GM18498 (cell line): ENCODE results near the gene ZFTA.
"Not testable (repeated sequence)": the region's sequence is repeated elsewhere in the genome, so short reads cannot be mapped to it uniquely, and the experiment has no call there.

Experiments
- ATAC-seq: cut with Tn5 transposase; IDR thresholded peaks from one replicate; pipeline ENCODE4 v1.9.1; 2021; ENCODE audit warnings: mild to moderate bottlenecking, moderate library complexity; ENCODE audit not compliant: unreplicated experiment

Gene ZFTA

GRCh38 chr11:63768237-63769041, at the start of gene ZFTA:
Gene ZFTA (minus strand): TSS chr11:63768775. CDS start chr11:63768622, 153 bp downstream.
- ATAC-seq, result peak; percentile 62

- ATAC-seq, result no peak
These were observed 49.4 kb upstream of the ZFTA start for GRCh38 chr11:63817758-63818498.

- ATAC-seq, result no peak
These were observed 48.2 kb upstream of the ZFTA start for GRCh38 chr11:63816732-63817131.

- ATAC-seq, result no peak
These were observed 47.6 kb upstream of the ZFTA start for GRCh38 chr11:63816166-63816565.

GRCh38 chr11:63814383-63814736, 45.8 kb upstream of the ZFTA start:
- no peak for ATAC-seq

GRCh38 chr11:63813563-63814382, 45.2 kb upstream of the ZFTA start:
- ATAC-seq, result peak; percentile 44

- peak; percentile 88 for ATAC-seq
These were observed 44.5 kb upstream of the ZFTA start, which contains the start of gene SPINDOC for GRCh38 chr11:63813035-63813562. Gene SPINDOC (plus strand): TSS chr11:63813456. CDS start chr11:63813687, 231 bp downstream.

- no peak for ATAC-seq
These were observed 42.9 kb upstream of the ZFTA start for GRCh38 chr11:63811522-63811921.

- not testable (repeated sequence) for ATAC-seq
These were observed 41.8 kb upstream of the ZFTA start for GRCh38 chr11:63810383-63810782.

- ATAC-seq, result no peak
These were observed 37.4 kb upstream of the ZFTA start for GRCh38 chr11:63805844-63806415.

- no peak for ATAC-seq
These were observed 35.7 kb upstream of the ZFTA start for GRCh38 chr11:63804259-63804658.

GRCh38 chr11:63802637-63803414, 34.3 kb upstream of the ZFTA start:
- no peak for ATAC-seq

- no peak for ATAC-seq
These were observed 32.3 kb upstream of the ZFTA start for GRCh38 chr11:63800921-63801320.

- ATAC-seq, result no peak
These were observed 26.5 kb upstream of the ZFTA start for GRCh38 chr11:63795066-63795465.

GRCh38 chr11:63793161-63793560, 24.6 kb upstream of the ZFTA start:
- no peak for ATAC-seq

- ATAC-seq, result no peak
These were observed 23.1 kb upstream of the ZFTA start for GRCh38 chr11:63791495-63792167.

- ATAC-seq, result no peak
These were observed 17.2 kb upstream of the ZFTA start for GRCh38 chr11:63785823-63786222.

GRCh38 chr11:63783925-63784592, 15.5 kb upstream of the ZFTA start:
- no peak for ATAC-seq

- ATAC-seq, result no peak
These were observed 14.2 kb upstream of the ZFTA start for GRCh38 chr11:63782749-63783148.
